ENCODE data around the gene CT47C1. TPM values are rescaled to one million over a fixed set of nuclear protein-coding genes. Genes with fewer than 3 reads are reported as not detected.

Gene CT47C1
- total and polyA plus RNA-seq, 3 experiments from 2014 or later = not detected

DNA sequence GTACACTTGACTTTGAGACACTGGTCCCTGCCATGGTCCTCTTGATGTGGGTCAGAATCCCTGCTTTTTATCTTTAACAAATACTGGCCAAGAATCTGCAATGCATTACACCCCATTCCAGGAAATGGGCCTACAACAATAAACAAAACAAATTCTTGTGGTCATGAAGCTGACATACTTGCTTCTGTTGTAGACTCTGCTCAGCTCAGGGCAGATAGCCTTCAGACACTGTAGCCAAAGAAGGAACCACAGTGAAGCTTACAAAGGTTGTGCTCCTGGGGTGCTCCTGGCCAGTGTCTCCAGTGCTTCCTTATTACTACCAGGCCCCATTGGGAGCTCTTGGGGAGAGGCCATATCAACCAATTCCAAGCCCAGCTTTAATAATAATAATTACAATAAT is 33.0 kb downstream of the CT47C1 start:
- H3K4me3 Mint-ChIP-seq = no peak overlapping the region
- no peak overlapping the region for H3K27ac Mint-ChIP-seq
- no peaks in the 10 kb centered on the region for H3K9me3 Mint-ChIP-seq
- DNase-seq = no peak
- ChIA-PET CTCF (no interaction called here), POLR2A (no interaction called here)
- Histone ChIP-seq H3K27me3 (ENCODE audit: insufficient read depth, low read length, poor library complexity, severe bottlenecking) (no peaks in the 10 kb centered on the region), H3K9me3 (ENCODE audit: low read length) (no peaks in the 10 kb centered on the region), H3K4me1 (ENCODE audit: insufficient read depth, low read length) (no peaks in the 10 kb centered on the region), H3K27ac (ENCODE audit: low read depth, low read length) (no peak overlapping the region), H3K4me3 (ENCODE audit: low read length) (no peak overlapping the region), H3K36me3 (ENCODE audit: insufficient read depth, low read length) (no peaks in the 10 kb centered on the region)
- H3K27me3 Mint-ChIP-seq = peaks cover 6% of the 10 kb centered on the region in 2 donors
- H3K36me3 Mint-ChIP-seq = no peaks in the 10 kb centered on the region
- H3K4me1 Mint-ChIP-seq = no peaks in the 10 kb centered on the region

DNA sequence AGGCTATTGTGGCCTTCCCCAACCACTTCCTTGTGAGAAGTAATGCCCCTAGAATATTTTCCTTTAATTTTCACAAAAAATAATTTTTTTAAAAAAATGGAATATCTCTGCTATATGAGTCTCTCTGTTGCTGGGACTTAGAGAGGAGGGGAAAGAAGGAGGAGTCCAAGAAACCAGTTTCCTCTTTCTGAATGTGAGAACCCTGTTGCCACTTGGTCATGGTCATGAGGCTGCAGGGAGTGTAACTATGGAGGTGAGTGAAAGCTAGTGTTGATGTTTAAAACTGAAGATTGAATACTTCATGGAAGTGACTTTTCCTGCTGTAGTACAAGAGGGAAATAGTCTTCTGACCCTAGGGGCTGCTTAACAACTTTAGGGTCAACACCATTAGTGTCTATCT is 34.4 kb downstream of the CT47C1 start:
- no peaks in the 10 kb centered on the region for H3K36me3 ChIP-seq (ENCODE audit: insufficient read depth, low read length)
- no peaks in the 10 kb centered on the region for H3K4me1 ChIP-seq (ENCODE audit: insufficient read depth, low read length)
- ChIA-PET CTCF (no interaction called here), POLR2A (no interaction called here)
- H3K27ac Mint-ChIP-seq = no peak overlapping the region
- no peak for DNase-seq
- H3K27me3 ChIP-seq (ENCODE audit: insufficient read depth, low read length, poor library complexity, severe bottlenecking) = no peaks in the 10 kb centered on the region
- H3K4me3 ChIP-seq (ENCODE audit: low read length) = no peak overlapping the region
- H3K9me3 ChIP-seq (ENCODE audit: low read length) = no peaks in the 10 kb centered on the region
- no peak overlapping the region for H3K27ac ChIP-seq (ENCODE audit: low read depth, low read length)
- peaks cover 6 to 9% of the 10 kb centered on the region in 2 donors for H3K27me3 Mint-ChIP-seq
- no peaks in the 10 kb centered on the region for H3K4me1 Mint-ChIP-seq
- no peaks in the 10 kb centered on the region for H3K9me3 Mint-ChIP-seq
- no peaks in the 10 kb centered on the region for H3K36me3 Mint-ChIP-seq
- no peak overlapping the region for H3K4me3 Mint-ChIP-seq

GRCh38 chrX:119118780-119119395 is 46.1 kb downstream of the CT47C1 start:
- POLR2A ChIA-PET = no interaction called here
- Mint-ChIP-seq H3K27me3 (peaks cover 3 to 15% of the 10 kb centered on the region in 2 donors), H3K27ac (no peak overlapping the region), H3K9me3 (no peaks in the 10 kb centered on the region), H3K36me3 (no peaks in the 10 kb centered on the region), H3K4me1 (no peaks in the 10 kb centered on the region), H3K4me3 (no peak overlapping the region)
- DNase-seq = peak; percentile 13 to 62 (median 15)
- Histone ChIP-seq H3K27me3 (ENCODE audit: insufficient read depth, low read length, poor library complexity, severe bottlenecking) (no peaks in the 10 kb centered on the region), H3K27ac (ENCODE audit: low read depth, low read length) (no peak overlapping the region), H3K4me3 (ENCODE audit: low read length) (no peak overlapping the region), H3K9me3 (ENCODE audit: low read length) (no peaks in the 10 kb centered on the region), H3K4me1 (ENCODE audit: insufficient read depth, low read length) (no peaks in the 10 kb centered on the region), H3K36me3 (ENCODE audit: insufficient read depth, low read length) (no peaks in the 10 kb centered on the region)
- CTCF ChIA-PET = interaction anchor here (0.6 to 1.3 kb wide), 5 partner anchors 8 to 155 kb away, joined by 3 to 4 read pairs (median 3); no protein-coding TSS in a partner anchor

DNA sequence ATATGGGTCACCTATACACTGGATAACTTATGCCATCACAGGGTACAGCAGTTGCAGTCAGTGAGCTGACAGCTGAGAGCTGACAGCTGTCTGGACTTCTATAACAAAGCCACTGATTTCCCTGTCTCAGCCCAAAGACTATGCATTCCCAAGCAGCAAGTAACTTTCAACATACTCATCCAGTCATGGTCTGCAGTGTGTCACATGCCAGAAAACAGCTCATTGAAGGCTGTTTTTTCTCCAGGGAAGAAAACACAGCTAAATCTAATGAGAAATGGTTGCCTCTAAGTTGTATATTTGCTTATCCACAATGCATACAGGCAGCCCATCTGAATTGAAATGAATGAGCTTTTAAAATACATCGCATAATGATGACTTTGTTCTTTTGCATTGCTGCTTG is 48.5 kb downstream of the CT47C1 start:
- no peak overlapping the region for H3K27ac Mint-ChIP-seq
- H3K36me3 ChIP-seq (ENCODE audit: insufficient read depth, low read length) = no peaks in the 10 kb centered on the region
- H3K27ac ChIP-seq (ENCODE audit: low read depth, low read length) = no peak overlapping the region
- H3K4me1 ChIP-seq (ENCODE audit: insufficient read depth, low read length) = no peaks in the 10 kb centered on the region
- no peak overlapping the region for H3K4me3 ChIP-seq (ENCODE audit: low read length)
- H3K9me3 Mint-ChIP-seq = no peaks in the 10 kb centered on the region
- H3K27me3 Mint-ChIP-seq = peaks cover 3 to 15% of the 10 kb centered on the region in 2 donors
- ChIA-PET CTCF (no interaction called here), POLR2A (no interaction called here)
- H3K9me3 ChIP-seq (ENCODE audit: low read length) = no peaks in the 10 kb centered on the region
- no peaks in the 10 kb centered on the region for H3K27me3 ChIP-seq (ENCODE audit: insufficient read depth, low read length, poor library complexity, severe bottlenecking)
- no peaks in the 10 kb centered on the region for H3K36me3 Mint-ChIP-seq
- no peak for DNase-seq
- no peak overlapping the region for H3K4me3 Mint-ChIP-seq
- no peaks in the 10 kb centered on the region for H3K4me1 Mint-ChIP-seq

Other genes with a start within 250 kb of the CT47C1 start
- not detected for gene ZCCHC12, start 249.2 kb upstream of the CT47C1 start, total RNA-seq
- 0.12 TPM for gene ZCCHC12, start 249.2 kb upstream of the CT47C1 start, polyA plus RNA-seq
- gene LONRF3, start 98.4 kb upstream of the CT47C1 start, total RNA-seq = 1 to 10 TPM; 1.3 to 1.8 TPM
- gene LONRF3, start 98.4 kb upstream of the CT47C1 start, polyA plus RNA-seq = 2.5 TPM
- gene KIAA1210, start 54.8 kb downstream of the CT47C1 start, total RNA-seq = not detected
- gene KIAA1210, start 54.8 kb downstream of the CT47C1 start, polyA plus RNA-seq = not detected
- 10 to 100 TPM; 47.4 to 50.6 TPM for gene PGRMC1, start 163.3 kb downstream of the CT47C1 start, total RNA-seq
- gene PGRMC1, start 163.3 kb downstream of the CT47C1 start, polyA plus RNA-seq = 19.9 TPM